B cell (primary cell): Measurements from ENCODE around the gene ATP2B3. TPM values are rescaled to one million over a fixed set of nuclear protein-coding genes. Genes with fewer than 3 reads are reported as not detected.
A peak's percentile ranks its signal among the peaks of the same experiment; 100 is the strongest.

Experiments
- ATAC-seq: fragments of 200-7000 bp; cut with Tn5 transposase; one replicate; pipeline ENCODE4 v1.10.0; 2021; ENCODE audit warnings: low read depth, mild to moderate bottlenecking, moderate number of reproducible peaks, moderate library complexity
- CTCF ChIA-PET: fragments of 350-600 bp; sonication (Branson Sonifier 250); formaldehyde crosslinking; loops from one replicate; lab custom pipeline; 2021; ENCODE audit warnings: antibody characterized with exemption, inconsistent platforms; lab: Charles Lee
- POLR2A ChIA-PET: fragments of 350-600 bp; sonication (Branson Sonifier 250); formaldehyde crosslinking; loops from one replicate; lab custom pipeline; 2021; ENCODE audit warnings: antibody characterized with exemption; lab: Charles Lee
- DNase-seq: peaks from one replicate; pipeline ENCODE4 v3.0.0; 2013
- H2AFZ ChIP-seq: 2 replicates; pipeline ENCODE4 v1.6.1; 2012; ENCODE audit warnings: mild to moderate bottlenecking, low read depth, low read length; ENCODE audit not compliant: insufficient read depth, poor library complexity, severe bottlenecking
- H3K27ac ChIP-seq, 2 donors: 1 replicate in 1 of 2; 2 replicates in 1 of 2; pipeline ENCODE4 v1.5.1; 2012 to 2013; ENCODE audit warnings: low read length in 2 of 2, mild to moderate bottlenecking in 2 of 2, moderate library complexity in 1 of 2
- H3K27me3 ChIP-seq, 4 experiments: fragments of 200-600 bp in 1 of 4; sonication (generic) in 1 of 4; replicated peaks in 1 of 4; 1 replicate in 2 of 4; 2 replicates in 2 of 4; pipeline versions ENCODE4 v1.6.1 to v1.7.0; 2013 to 2016; ENCODE audit warnings: low read length in 3 of 4, mild to moderate bottlenecking in 2 of 4, mixed read lengths in 1 of 4, moderate library complexity in 1 of 4; ENCODE audit not compliant: insufficient read depth in 4 of 4, control insufficient read depth in 3 of 4; ENCODE audit errors: control extremely low read depth in 1 of 4
- H3K36me3 ChIP-seq, 2 experiments: replicated peaks in 1 of 2; 1 replicate in 1 of 2; 2 replicates in 1 of 2; pipeline versions ENCODE4 v1.6.1 to v1.7.1; 2013; ENCODE audit warnings: low read length in 1 of 2; ENCODE audit not compliant: insufficient read depth in 2 of 2, control insufficient read depth in 1 of 2; ENCODE audit errors: control extremely low read depth in 1 of 2, extremely low read depth in 1 of 2
- H3K4me1 ChIP-seq, 2 donors: fragments of 200-600 bp in 1 of 2; sonication (generic) in 1 of 2; 1 replicate in 1 of 2; 2 replicates in 1 of 2; pipeline versions ENCODE4 v1.5.1 to v1.6.1; 2013 to 2017; ENCODE audit warnings: low read length in 2 of 2; ENCODE audit not compliant: control insufficient read depth in 2 of 2, insufficient read depth in 2 of 2
- H3K4me2 ChIP-seq: replicated peaks from 2 replicates; pipeline ENCODE3; 2012; ENCODE audit warnings: mild to moderate bottlenecking, low read depth, low read length; ENCODE audit not compliant: poor library complexity, severe bottlenecking
- H3K4me3 ChIP-seq, 5 experiments: fragments of 200-600 bp in 1 of 5; sonication (generic) in 1 of 5; 1 replicate in 3 of 5; 2 replicates in 2 of 5; pipeline versions ENCODE4 v1.5.1 to v1.7.0; 2011 to 2016; ENCODE audit warnings: low read length in 4 of 5, mild to moderate bottlenecking in 4 of 5, low read depth in 2 of 5, control low read depth in 1 of 5, moderate library complexity in 1 of 5; ENCODE audit not compliant: insufficient read depth in 1 of 5; ENCODE audit errors: control extremely low read depth in 1 of 5, extremely low read depth in 1 of 5
- H3K79me2 ChIP-seq: fragments of 200-600 bp; sonication (generic); one replicate; pipeline ENCODE4 v1.6.0; 2016; ENCODE audit warnings: low read length; ENCODE audit not compliant: control insufficient read depth, insufficient read depth
- H3K9ac ChIP-seq: fragments of 200-600 bp; sonication (generic); 2 replicates; pipeline ENCODE4 v1.6.1; 2017; ENCODE audit warnings: mild to moderate bottlenecking, low read length, moderate library complexity
- H3K9me3 ChIP-seq, 3 donors: one replicate each; pipeline versions ENCODE4 v1.6.1 to v1.7.1; 2013; ENCODE audit warnings: low read length in 2 of 3; ENCODE audit not compliant: control insufficient read depth in 2 of 3, insufficient read depth in 1 of 3; ENCODE audit errors: control extremely low read depth in 1 of 3
- H4K20me1 ChIP-seq: 2 replicates; pipeline ENCODE4 v1.6.0; 2012; ENCODE audit warnings: mild to moderate bottlenecking, low read length; ENCODE audit not compliant: insufficient read depth, control insufficient read depth, poor library complexity, severe bottlenecking
- H3K27ac Mint-ChIP-seq: one replicate; pipeline ENCODE4 v1.8.0; 2021; ENCODE audit warnings: mixed read lengths
- H3K27me3 Mint-ChIP-seq: one replicate; pipeline ENCODE4 v1.8.0; 2021; ENCODE audit warnings: mixed read lengths
- H3K4me1 Mint-ChIP-seq: one replicate; pipeline ENCODE4 v1.8.0; 2021; ENCODE audit warnings: mixed read lengths
- H3K4me3 Mint-ChIP-seq: one replicate; pipeline ENCODE4 v1.8.0; 2021; ENCODE audit warnings: mixed read lengths
- H3K9me3 Mint-ChIP-seq: one replicate; pipeline ENCODE4 v1.8.0; 2022; ENCODE audit warnings: mixed read lengths; ENCODE audit not compliant: insufficient read depth
- EZH2 ChIP-seq: IDR thresholded peaks from 2 replicates; pipeline ENCODE4 v1.6.1; 2012; ENCODE audit warnings: borderline replicate concordance, low read depth, mild to moderate bottlenecking, moderate library complexity, low read length; ENCODE audit not compliant: insufficient read depth, poor library complexity, severe bottlenecking
- WGBS: methylation state at CpG from one replicate; pipeline ENCODE4 v1.1.5; 2013; ENCODE audit warnings: missing lambda C conversion rate; ENCODE audit not compliant: insufficient coverage; 5-methylcytosine and 5-hydroxymethylcytosine counted together
- intact Hi-C: fragments of 100-400 bp; cut with micrococcal nuclease; formaldehyde crosslinking; loops from one replicate; pipeline ENCODE4 v1.10.0; 2022
- polyA plus RNA-seq: library from polyadenylated mRNA; depleted of rRNA; stranded (reverse); fragments of >200 nt; gene quantifications from 2 replicates; pipeline ENCODE4 v1.2.3, GENCODE V29; 2012
- total RNA-seq, 2 donors: library from RNA; stranded (reverse); fragments of 120-200 nt in 1 of 2; gene quantifications; 1 replicate in 1 of 2; 2 replicates in 1 of 2; pipeline versions ENCODE4 v1.2.3 to v1.2.4, GENCODE V29; 2013 to 2022
- TF ChIP-seq, protein P1 (sequence below): fragments of 200-600 bp; IDR thresholded peaks from one replicate; pipeline ENCODE4 v1.8.0; 2022; ENCODE audit warnings: antibody characterized with exemption, mild to moderate bottlenecking

ATP2B3 gene
- total and polyA plus RNA-seq, 2 donors (not counting 1 experiment from before 2014, with no cell fraction given): not detected

DNA sequence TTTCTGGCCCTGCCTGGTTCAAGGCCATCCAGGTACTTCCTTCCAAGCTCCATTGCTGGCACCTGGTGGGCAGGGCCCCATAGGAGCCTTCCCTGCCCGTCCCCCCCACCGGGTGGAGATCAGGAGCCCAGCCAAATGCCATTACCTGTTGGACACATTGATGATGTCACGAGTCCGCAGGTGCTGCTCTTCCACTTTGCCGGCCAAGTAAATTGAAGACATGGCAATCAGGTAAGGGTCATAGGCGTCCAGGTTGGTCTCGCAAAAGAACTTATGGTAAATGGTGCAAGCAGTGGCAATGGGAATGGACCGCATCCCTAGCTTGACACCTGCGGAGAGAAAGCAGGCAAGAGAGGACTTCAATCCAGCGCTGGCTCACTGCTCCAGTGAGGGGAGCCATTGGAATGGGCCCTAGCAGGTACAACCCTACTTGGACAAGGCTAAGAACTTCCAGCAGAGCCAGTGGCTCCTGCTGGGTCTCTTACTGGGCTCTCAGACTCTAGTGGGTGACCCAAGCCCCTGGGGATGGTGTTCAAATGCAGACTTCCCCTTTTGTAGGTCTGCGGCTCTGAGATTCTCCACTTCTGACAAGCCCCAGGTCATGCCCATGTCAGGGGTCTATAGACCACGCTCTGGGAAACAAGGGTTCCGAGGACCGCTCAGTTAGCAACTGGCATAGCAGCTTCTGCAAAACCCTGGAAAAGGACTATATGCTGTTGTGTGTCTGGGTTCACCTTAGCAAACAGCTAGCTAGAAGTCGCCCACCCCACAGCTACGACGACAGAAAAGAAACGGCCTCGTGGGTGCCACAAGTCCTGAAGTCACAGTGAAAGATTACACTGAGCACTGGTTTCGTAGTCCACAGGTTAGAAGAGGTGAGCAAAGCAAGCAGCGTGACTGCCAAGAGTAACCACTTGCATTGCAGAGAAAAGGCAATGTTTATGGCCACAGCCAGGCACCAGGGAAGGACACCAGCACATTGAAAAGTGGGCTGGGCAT, 78.7 kb downstream of the ATP2B3 start:
- Histone ChIP-seq H3K9ac (peak overlapping the region; percentile 19), H3K4me1 (peaks cover 32 to 50% of the 10 kb centered on the region in 2 donors), H2AFZ (no peak overlapping the region), H3K79me2 (peaks cover 40% of the 10 kb centered on the region), H3K27me3 (no peaks in the 10 kb centered on the region), H3K36me3 (peaks cover 0 to 26% of the 10 kb centered on the region in 2 experiments), H3K27ac (peak overlapping the region in 1 of 2 donors; percentile 60), H3K4me3 (peak overlapping the region in 2 of 5 experiments; percentile 21 to 70), H3K9me3 (no peaks in the 10 kb centered on the region), H3K4me2 (peak overlapping the region; percentile 78), H4K20me1 (peaks cover 20% of the 10 kb centered on the region)
- ChIA-PET POLR2A (no interaction called here), CTCF (no interaction called here)
- Mint-ChIP-seq H3K4me3 (peak overlapping the region; percentile 92), H3K27me3 (no peaks in the 10 kb centered on the region), H3K27ac (peak overlapping the region; percentile 92), H3K9me3 (no peaks in the 10 kb centered on the region), H3K4me1 (peaks cover 46% of the 10 kb centered on the region)
- TF ChIP-seq, protein P1, sequence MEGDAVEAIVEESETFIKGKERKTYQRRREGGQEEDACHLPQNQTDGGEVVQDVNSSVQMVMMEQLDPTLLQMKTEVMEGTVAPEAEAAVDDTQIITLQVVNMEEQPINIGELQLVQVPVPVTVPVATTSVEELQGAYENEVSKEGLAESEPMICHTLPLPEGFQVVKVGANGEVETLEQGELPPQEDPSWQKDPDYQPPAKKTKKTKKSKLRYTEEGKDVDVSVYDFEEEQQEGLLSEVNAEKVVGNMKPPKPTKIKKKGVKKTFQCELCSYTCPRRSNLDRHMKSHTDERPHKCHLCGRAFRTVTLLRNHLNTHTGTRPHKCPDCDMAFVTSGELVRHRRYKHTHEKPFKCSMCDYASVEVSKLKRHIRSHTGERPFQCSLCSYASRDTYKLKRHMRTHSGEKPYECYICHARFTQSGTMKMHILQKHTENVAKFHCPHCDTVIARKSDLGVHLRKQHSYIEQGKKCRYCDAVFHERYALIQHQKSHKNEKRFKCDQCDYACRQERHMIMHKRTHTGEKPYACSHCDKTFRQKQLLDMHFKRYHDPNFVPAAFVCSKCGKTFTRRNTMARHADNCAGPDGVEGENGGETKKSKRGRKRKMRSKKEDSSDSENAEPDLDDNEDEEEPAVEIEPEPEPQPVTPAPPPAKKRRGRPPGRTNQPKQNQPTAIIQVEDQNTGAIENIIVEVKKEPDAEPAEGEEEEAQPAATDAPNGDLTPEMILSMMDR: no peak
- no peak for TF ChIP-seq EZH2
- intact Hi-C loops: loop anchor here (1.0 kb wide), 2 partner anchors 13 to 42 kb away; no protein-coding TSS in a partner anchor
- DNase-seq: peak; percentile 53
- no peak for ATAC-seq
- WGBS: 80% methylated on average over 19 of the region's 21 CpGs
